EL (cell line): ENCODE data around the gene ZBTB42.

Source experiments
- DNase-seq: peaks from one replicate; pipeline ENCODE4 v3.0.0-alpha.2; 2016

Gene ZBTB42

GRCh38 chr14:104845033-104845666 lies 44.2 kb downstream of the ZBTB42 start:
- DNase-seq = no peak

GRCh38 chr14:104845834-104846441 lies 45.0 kb downstream of the ZBTB42 start:
- no peak for DNase-seq

GRCh38 chr14:104852280-104852663 lies 51.4 kb downstream of the ZBTB42 start:
- no peak for DNase-seq
